ENCODE data around the gene RGS9. TPM values are rescaled to one million over a fixed set of nuclear protein-coding genes. Genes with fewer than 3 reads are reported as not detected.

RGS9 gene
- total and polyA plus RNA-seq, 2 donors (not counting 1 experiment from before 2014, with no cell fraction given), result 0.36 to 3.4 TPM

GRCh38 chr17:65230040-65230439 is 92.9 kb downstream of the RGS9 start:
- ChIA-PET POLR2A (no interaction called here), CTCF (interaction anchor here (3.8 kb wide), 1 partner anchor 935 kb away, joined by 25 read pairs; no protein-coding TSS in a partner anchor)
- WGBS (ENCODE audit: insufficient coverage), result no CpG with 5 or more reads among the region's 4 CpGs
- H3K27me3 Mint-ChIP-seq, result peaks cover 48% of the 10 kb centered on the region
- ATAC-seq (ENCODE audit: low read depth), result no peak
- intact Hi-C loops (cut with micrococcal nuclease), result no loop called here
- Histone ChIP-seq H3K9me3 (ENCODE audit: control extremely low read depth in 1 of 3, control insufficient read depth in 2 of 3, insufficient read depth in 1 of 3, low read length in 2 of 3) (no peaks in the 10 kb centered on the region), H3K4me1 (ENCODE audit: control insufficient read depth in 2 of 2, insufficient read depth in 2 of 2, low read length in 2 of 2) (peaks cover 4 to 9% of the 10 kb centered on the region in 2 donors), H3K4me2 (replicated peaks; ENCODE audit: low read depth, low read length, poor library complexity, severe bottlenecking) (no peak overlapping the region), H3K27me3 (replicated peaks in 1 of 4; ENCODE audit: control extremely low read depth in 1 of 4, control insufficient read depth in 3 of 4, insufficient read depth in 4 of 4, low read length in 3 of 4) (peaks cover 0 to 31% (median 4%) of the 10 kb centered on the region in 4 experiments), H2AFZ (ENCODE audit: insufficient read depth, low read depth, low read length, poor library complexity, severe bottlenecking) (no peak overlapping the region), H3K4me3 (ENCODE audit: control extremely low read depth in 1 of 5, extremely low read depth in 1 of 5, insufficient read depth in 1 of 5, low read depth in 2 of 5, low read length in 4 of 5) (no peak overlapping the region), H3K27ac (ENCODE audit: low read length in 2 of 2) (no peak overlapping the region), H3K79me2 (ENCODE audit: control insufficient read depth, insufficient read depth, low read length) (no peaks in the 10 kb centered on the region), H3K9ac (ENCODE audit: low read length) (no peak overlapping the region), H4K20me1 (ENCODE audit: control insufficient read depth, insufficient read depth, low read length, poor library complexity, severe bottlenecking) (no peaks in the 10 kb centered on the region), H3K36me3 (replicated peaks in 1 of 2; ENCODE audit: control extremely low read depth in 1 of 2, control insufficient read depth in 1 of 2, extremely low read depth in 1 of 2, insufficient read depth in 2 of 2, low read length in 1 of 2) (no peaks in the 10 kb centered on the region)
- no peaks in the 10 kb centered on the region for H3K9me3 Mint-ChIP-seq (ENCODE audit: insufficient read depth)
- TF ChIP-seq EZH2 (IDR thresholded peaks at IDR 0.05; ENCODE audit: borderline replicate concordance, insufficient read depth, low read depth, low read length, poor library complexity, severe bottlenecking) (no peak), CTCF (IDR thresholded peaks at IDR 0.05) (no peak)
- no peak overlapping the region for H3K27ac Mint-ChIP-seq
- H3K4me3 Mint-ChIP-seq, result no peak overlapping the region
- H3K4me1 Mint-ChIP-seq, result peaks cover 8% of the 10 kb centered on the region
- no peak for DNase-seq

- Histone ChIP-seq H2AFZ (ENCODE audit: insufficient read depth, low read depth, low read length, poor library complexity, severe bottlenecking) (no peak overlapping the region), H3K4me3 (ENCODE audit: control extremely low read depth in 1 of 5, extremely low read depth in 1 of 5, insufficient read depth in 1 of 5, low read depth in 2 of 5, low read length in 4 of 5) (no peak overlapping the region), H3K4me2 (replicated peaks; ENCODE audit: low read depth, low read length, poor library complexity, severe bottlenecking) (no peak overlapping the region), H3K79me2 (ENCODE audit: control insufficient read depth, insufficient read depth, low read length) (no peaks in the 10 kb centered on the region), H3K4me1 (ENCODE audit: control insufficient read depth in 2 of 2, insufficient read depth in 2 of 2, low read length in 2 of 2) (peaks cover 4 to 9% of the 10 kb centered on the region in 2 donors), H3K9ac (ENCODE audit: low read length) (no peak overlapping the region), H4K20me1 (ENCODE audit: control insufficient read depth, insufficient read depth, low read length, poor library complexity, severe bottlenecking) (no peaks in the 10 kb centered on the region), H3K36me3 (replicated peaks in 1 of 2; ENCODE audit: control extremely low read depth in 1 of 2, control insufficient read depth in 1 of 2, extremely low read depth in 1 of 2, insufficient read depth in 2 of 2, low read length in 1 of 2) (no peaks in the 10 kb centered on the region), H3K27ac (ENCODE audit: low read length in 2 of 2) (no peak overlapping the region), H3K9me3 (ENCODE audit: control extremely low read depth in 1 of 3, control insufficient read depth in 2 of 3, insufficient read depth in 1 of 3, low read length in 2 of 3) (no peaks in the 10 kb centered on the region), H3K27me3 (replicated peaks in 1 of 4; ENCODE audit: control extremely low read depth in 1 of 4, control insufficient read depth in 3 of 4, insufficient read depth in 4 of 4, low read length in 3 of 4) (peaks cover 0 to 30% (median 5%) of the 10 kb centered on the region in 4 experiments)
- DNase-seq (no peak), ATAC-seq (ENCODE audit: low read depth) (no peak)
- intact Hi-C loops (cut with micrococcal nuclease), result no loop called here
- Mint-ChIP-seq H3K27me3 (peaks cover 41% of the 10 kb centered on the region), H3K9me3 (ENCODE audit: insufficient read depth) (peaks cover 3% of the 10 kb centered on the region), H3K4me3 (no peak overlapping the region), H3K27ac (no peak overlapping the region), H3K4me1 (peaks cover 8% of the 10 kb centered on the region)
- CTCF ChIA-PET, result interaction anchor here (0.8 to 3.8 kb wide), 4 partner anchors 13 to 942 kb away, joined by 4 to 25 read pairs (median 6); no protein-coding TSS in a partner anchor
- no CpG with 5 or more reads among the region's 5 CpGs for WGBS (ENCODE audit: insufficient coverage)
- no peak for TF ChIP-seq CTCF (IDR thresholded peaks at IDR 0.05)
- no peak for TF ChIP-seq EZH2 (IDR thresholded peaks at IDR 0.05; ENCODE audit: borderline replicate concordance, insufficient read depth, low read depth, low read length, poor library complexity, severe bottlenecking)
- POLR2A ChIA-PET, result no interaction called here
Observed at GRCh38 chr17:65231086-65231485, 93.9 kb downstream of the RGS9 start.
